MM.1S (cell line): ENCODE measurements around the gene ITPR3.

Experiments used
- DNase-seq: peaks from one replicate; pipeline ENCODE4 v3.0.0-alpha.2; 2015
- H2AFZ ChIP-seq: fragments of 300-600 bp; sonication (generic); 2 replicates; pipeline ENCODE4 v1.6.0; 2016; ENCODE audit warnings: antibody characterized with exemption, low read length
- H3F3A ChIP-seq: fragments of 300-600 bp; sonication (generic); 2 replicates; pipeline ENCODE4 v1.6.1; 2016; ENCODE audit warnings: mild to moderate bottlenecking, antibody characterized with exemption, low read length, moderate library complexity, mixed read lengths; ENCODE audit not compliant: insufficient read depth
- H3K27ac ChIP-seq: fragments of 300-600 bp; sonication (generic); 2 replicates; pipeline ENCODE4 v1.5.1; 2016; ENCODE audit warnings: mild to moderate bottlenecking, low read length
- H3K27me3 ChIP-seq: fragments of 300-600 bp; sonication (generic); replicated peaks from 2 replicates; pipeline ENCODE4 v1.6.0; 2016; ENCODE audit warnings: low read length; ENCODE audit not compliant: insufficient read depth
- H3K36me3 ChIP-seq: fragments of 300-600 bp; sonication (generic); replicated peaks from 2 replicates; pipeline ENCODE4 v1.6.1; 2016; ENCODE audit warnings: mild to moderate bottlenecking, low read length, mixed read lengths; ENCODE audit not compliant: insufficient read depth
- H3K4me1 ChIP-seq: fragments of 300-600 bp; sonication (generic); 2 replicates; pipeline ENCODE4 v1.6.1; 2016; ENCODE audit warnings: low read length, mixed read lengths
- H3K4me2 ChIP-seq: fragments of 300-600 bp; sonication (generic); 2 replicates; pipeline ENCODE4 v1.6.0; 2016; ENCODE audit warnings: low read depth, low read length
- H3K4me3 ChIP-seq: fragments of 300-600 bp; sonication (generic); 2 replicates; pipeline ENCODE4 v1.5.1; 2016; ENCODE audit warnings: low read length, mixed read lengths
- H3K79me2 ChIP-seq: fragments of 300-600 bp; sonication (generic); 2 replicates; pipeline ENCODE4 v1.6.1; 2016; ENCODE audit warnings: mixed run types, low read length, mixed read lengths
- H3K9ac ChIP-seq: fragments of 300-600 bp; sonication (generic); 2 replicates; pipeline ENCODE4 v1.6.1; 2016; ENCODE audit warnings: low read length, mixed read lengths
- H3K9me2 ChIP-seq: fragments of 300-600 bp; sonication (generic); replicated peaks from 2 replicates; pipeline ENCODE4 v1.6.1; 2016; ENCODE audit warnings: mild to moderate bottlenecking, low read length, mixed read lengths; ENCODE audit not compliant: insufficient read depth
- H3K9me3 ChIP-seq: fragments of 300-600 bp; sonication (generic); replicated peaks from 2 replicates; pipeline ENCODE4 v1.6.1; 2016; ENCODE audit warnings: mild to moderate bottlenecking, low read length, mixed read lengths; ENCODE audit not compliant: insufficient read depth
- H4K20me1 ChIP-seq: fragments of 300-600 bp; sonication (generic); 2 replicates; pipeline ENCODE4 v1.6.1; 2016; ENCODE audit warnings: mild to moderate bottlenecking, low read length, moderate library complexity, mixed read lengths; ENCODE audit not compliant: insufficient read depth
- CTCF ChIP-seq: fragments of 300-600 bp; sonication (generic); IDR thresholded peaks from 2 replicates; pipeline ENCODE4 v1.5.1; 2016; ENCODE audit warnings: antibody characterized with exemption, low read length, mixed read lengths
- EZH2 ChIP-seq: fragments of 300-600 bp; sonication (generic); optimal IDR thresholded peaks from 2 replicates; pipeline ENCODE3; 2017; ENCODE audit warnings: low read depth, mild to moderate bottlenecking, antibody characterized with exemption, low read length, mixed read lengths
- EZH2phosphoT487 ChIP-seq: fragments of 300-600 bp; sonication (generic); IDR thresholded peaks from 2 replicates; pipeline ENCODE4 v1.6.1; 2018; ENCODE audit warnings: antibody characterized with exemption, low read length

ITPR3 gene

GRCh38 chr6:33716890-33717632, 95.9 kb downstream of the ITPR3 start:
- no peaks in the 10 kb centered on the region for H3K9me2 ChIP-seq
- H3K9me3 ChIP-seq = no peaks in the 10 kb centered on the region
- no peak overlapping the region for H3K4me3 ChIP-seq
- no peaks in the 10 kb centered on the region for H3K79me2 ChIP-seq
- H2AFZ ChIP-seq = no peak overlapping the region
- H3F3A ChIP-seq = no peaks in the 10 kb centered on the region
- peaks cover 16% of the 10 kb centered on the region for H3K27me3 ChIP-seq
- H3K9ac ChIP-seq = no peak overlapping the region
- no peak for DNase-seq
- H3K27ac ChIP-seq = no peak overlapping the region
- H4K20me1 ChIP-seq = no peaks in the 10 kb centered on the region
- H3K36me3 ChIP-seq = no peaks in the 10 kb centered on the region
- H3K4me2 ChIP-seq = no peak overlapping the region
- no peak for TF ChIP-seq CTCF
- no peak for TF ChIP-seq EZH2phosphoT487
- no peak for TF ChIP-seq EZH2
- no peaks in the 10 kb centered on the region for H3K4me1 ChIP-seq

- no peaks in the 10 kb centered on the region for H3K9me2 ChIP-seq
- H3K4me3 ChIP-seq = no peak overlapping the region
- no peak for DNase-seq
- H3K4me2 ChIP-seq = no peak overlapping the region
- no peak overlapping the region for H3K9ac ChIP-seq
- no peak overlapping the region for H2AFZ ChIP-seq
- peaks cover 26% of the 10 kb centered on the region for H3K27me3 ChIP-seq
- H3K36me3 ChIP-seq = no peaks in the 10 kb centered on the region
- no peaks in the 10 kb centered on the region for H4K20me1 ChIP-seq
- H3K4me1 ChIP-seq = no peaks in the 10 kb centered on the region
- H3K79me2 ChIP-seq = no peaks in the 10 kb centered on the region
- no peaks in the 10 kb centered on the region for H3K9me3 ChIP-seq
- H3F3A ChIP-seq = no peaks in the 10 kb centered on the region
- TF ChIP-seq EZH2phosphoT487 (no peak), CTCF (no peak), EZH2 (no peak)
- no peak overlapping the region for H3K27ac ChIP-seq
Observed at GRCh38 chr6:33717934-33718455, 96.9 kb downstream of the ITPR3 start.

- H3F3A ChIP-seq = no peaks in the 10 kb centered on the region
- H4K20me1 ChIP-seq = no peaks in the 10 kb centered on the region
- no peaks in the 10 kb centered on the region for H3K4me1 ChIP-seq
- no peak for DNase-seq
- no peaks in the 10 kb centered on the region for H3K9me2 ChIP-seq
- H2AFZ ChIP-seq = no peak overlapping the region
- no peak overlapping the region for H3K27ac ChIP-seq
- no peaks in the 10 kb centered on the region for H3K79me2 ChIP-seq
- H3K9ac ChIP-seq = no peak overlapping the region
- no peak overlapping the region for H3K4me3 ChIP-seq
- peaks cover 33% of the 10 kb centered on the region for H3K27me3 ChIP-seq
- no peak overlapping the region for H3K4me2 ChIP-seq
- H3K9me3 ChIP-seq = no peaks in the 10 kb centered on the region
- TF ChIP-seq CTCF (no peak), EZH2phosphoT487 (no peak), EZH2 (no peak)
- no peaks in the 10 kb centered on the region for H3K36me3 ChIP-seq
Observed at GRCh38 chr6:33718713-33719112, 97.6 kb downstream of the ITPR3 start.
